ENCODE measurements around the gene DOCK1. TPM values are rescaled to one million over a fixed set of nuclear protein-coding genes. Genes with fewer than 3 reads are reported as not detected.

The DOCK1 gene
- polyA plus RNA-seq, 1 of the 3 experiments (the other 2 are of a cell fraction): 15.5 TPM

GRCh38 chr10:127039435-127039834 lies 134.2 kb downstream of the DOCK1 start:
- H3K4me3 ChIP-seq (ENCODE audit: low read depth in 2 of 2, low read length in 1 of 2): no peak overlapping the region
- WGBS (ENCODE audit: low lambda C conversion rate): 90% methylated on average over 8 of the region's 8 CpGs
- H3K9me3 ChIP-seq: no peaks in the 10 kb centered on the region
- DNase-seq: no peak
- TF ChIP-seq, protein P1, sequence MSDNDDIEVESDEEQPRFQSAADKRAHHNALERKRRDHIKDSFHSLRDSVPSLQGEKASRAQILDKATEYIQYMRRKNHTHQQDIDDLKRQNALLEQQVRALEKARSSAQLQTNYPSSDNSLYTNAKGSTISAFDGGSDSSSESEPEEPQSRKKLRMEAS (IDR thresholded peaks at IDR 0.05; ENCODE audit: low read depth): no peak
- TF ChIP-seq TCF12 (IDR thresholded peaks at IDR 0.05) (no peak), CHD2 (IDR thresholded peaks at IDR 0.05; ENCODE audit: low read length, partially characterized antibody) (no peak), YY1 (IDR thresholded peaks at IDR 0.05; ENCODE audit: low read depth) (no peak), POLR2AphosphoS5 (IDR thresholded peaks at IDR 0.05; ENCODE audit: low read depth, low read length) (no peak), NRF1 (IDR thresholded peaks at IDR 0.05; ENCODE audit: low read depth, low read length) (no peak), MXI1 (IDR thresholded peaks at IDR 0.05; ENCODE audit: low read depth, low read length) (no peak)
- CTCF ChIA-PET: no interaction called here
- H3K4me1 ChIP-seq (ENCODE audit: control insufficient read depth in 1 of 2, insufficient read depth in 2 of 2, low read depth in 1 of 2, low read length in 1 of 2): peaks cover 0 to 1% of the 10 kb centered on the region in 2 experiments; a peak in 1 of 4 replicates
- no peak overlapping the region for H2AFZ ChIP-seq (ENCODE audit: low read depth)
- H3K9me2 ChIP-seq: no peaks in the 10 kb centered on the region
- peaks cover 46 to 69% of the 10 kb centered on the region in 2 experiments for H3K36me3 ChIP-seq (replicated peaks in 1 of 2; ENCODE audit: control insufficient read depth in 1 of 2, insufficient read depth in 2 of 2, low read length in 1 of 2)
- H3F3A ChIP-seq (replicated peaks; ENCODE audit: insufficient read depth): peaks cover 4% of the 10 kb centered on the region
- no peaks in the 10 kb centered on the region for H3K27me3 ChIP-seq (ENCODE audit: insufficient read depth)
- H3K9ac ChIP-seq: no peak overlapping the region
- no peak overlapping the region for H3K27ac ChIP-seq (ENCODE audit: low read depth in 2 of 2, low read length in 1 of 2)
- H3K79me2 ChIP-seq (ENCODE audit: insufficient read depth): no peaks in the 10 kb centered on the region
- POLR2A ChIA-PET: no interaction called here
- no peak overlapping the region for H3K4me2 ChIP-seq
- no peaks in the 10 kb centered on the region for H4K20me1 ChIP-seq (ENCODE audit: insufficient read depth)

DNA sequence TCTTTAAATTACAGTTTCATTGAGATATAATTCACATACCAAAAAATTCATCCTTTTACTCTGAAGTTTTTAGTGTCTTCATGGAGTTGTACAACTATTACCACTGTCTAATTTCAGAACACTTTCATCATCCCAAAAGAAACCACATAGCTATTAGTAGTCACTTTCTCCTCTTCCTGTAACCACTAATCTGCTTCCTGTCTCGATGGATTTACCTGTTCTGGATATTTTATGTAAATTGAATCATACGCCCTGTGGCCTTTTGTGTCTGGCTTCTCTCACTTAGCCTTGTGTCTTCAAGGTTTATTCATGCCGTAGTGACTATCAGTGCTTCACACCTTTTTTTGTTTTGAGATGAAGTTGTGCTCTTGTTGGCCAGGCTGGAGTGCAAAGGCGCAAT lies 135.5 kb downstream of the DOCK1 start:
- CTCF ChIA-PET: no interaction called here
- Histone ChIP-seq H3K9ac (no peak overlapping the region), H2AFZ (ENCODE audit: low read depth) (no peak overlapping the region)

More for the DNA sequence above, 135.5 kb downstream of the DOCK1 start:
- Histone ChIP-seq H4K20me1 (ENCODE audit: insufficient read depth) (no peaks in the 10 kb centered on the region), H3K9me2 (no peaks in the 10 kb centered on the region), H3K4me3 (ENCODE audit: low read depth in 2 of 2, low read length in 1 of 2) (no peak overlapping the region), H3K36me3 (replicated peaks in 1 of 2; ENCODE audit: control insufficient read depth in 1 of 2, insufficient read depth in 2 of 2, low read length in 1 of 2) (peaks cover 47 to 65% of the 10 kb centered on the region in 2 experiments), H3K79me2 (ENCODE audit: insufficient read depth) (no peaks in the 10 kb centered on the region), H3K9me3 (no peaks in the 10 kb centered on the region), H3K27me3 (ENCODE audit: insufficient read depth) (no peaks in the 10 kb centered on the region), H3K4me2 (no peak overlapping the region), H3F3A (replicated peaks; ENCODE audit: insufficient read depth) (peaks cover 4% of the 10 kb centered on the region), H3K27ac (ENCODE audit: low read depth in 2 of 2, low read length in 1 of 2) (no peak overlapping the region), H3K4me1 (ENCODE audit: control insufficient read depth in 1 of 2, insufficient read depth in 2 of 2, low read depth in 1 of 2, low read length in 1 of 2) (no peaks in the 10 kb centered on the region)
- POLR2A ChIA-PET: no interaction called here
- TF ChIP-seq, protein P1 (IDR thresholded peaks at IDR 0.05; ENCODE audit: low read depth): no peak
- TF ChIP-seq ZBTB33 (IDR thresholded peaks at IDR 0.05; ENCODE audit: borderline replicate concordance, low read depth) (no peak), TCF12 (IDR thresholded peaks at IDR 0.05) (no peak), JUND (IDR thresholded peaks at IDR 0.05) (no peak), FOXJ3 (CRISPR knock-in tag; IDR thresholded peaks at IDR 0.05) (no peak), RCOR1 (IDR thresholded peaks at IDR 0.05; ENCODE audit: low read length) (no peak), EZH2phosphoT487 (IDR thresholded peaks at IDR 0.05; ENCODE audit: borderline replicate concordance, low read depth) (no peak), TAF1 (IDR thresholded peaks at IDR 0.05; ENCODE audit: borderline replicate concordance, low read depth, low read length) (no peak), GATA2 (CRISPR knock-in tag; IDR thresholded peaks at IDR 0.05) (no peak), GABPA (IDR thresholded peaks at IDR 0.05; ENCODE audit: low read depth) (no peak), NRF1 (IDR thresholded peaks at IDR 0.05; ENCODE audit: low read depth, low read length) (no peak), USF1 (IDR thresholded peaks at IDR 0.05; ENCODE audit: borderline replicate concordance, low read depth) (no peak), USF2 (IDR thresholded peaks at IDR 0.05; ENCODE audit: borderline replicate concordance, low read depth, low read length) (no peak), NFIC (IDR thresholded peaks at IDR 0.05; ENCODE audit: borderline replicate concordance) (no peak), MEF2A (IDR thresholded peaks at IDR 0.05; ENCODE audit: borderline replicate concordance, low read depth) (no peak), FOXM1 (IDR thresholded peaks at IDR 0.05; ENCODE audit: low read depth) (no peak), FOSL2 (IDR thresholded peaks at IDR 0.05; ENCODE audit: borderline replicate concordance, low read depth) (no peak), RXRA (IDR thresholded peaks at IDR 0.05; ENCODE audit: borderline replicate concordance, low read depth) (no peak), SMC3 (IDR thresholded peaks at IDR 0.05; ENCODE audit: low read depth, low read length) (no peak)
- TF ChIP-seq, protein P2, sequence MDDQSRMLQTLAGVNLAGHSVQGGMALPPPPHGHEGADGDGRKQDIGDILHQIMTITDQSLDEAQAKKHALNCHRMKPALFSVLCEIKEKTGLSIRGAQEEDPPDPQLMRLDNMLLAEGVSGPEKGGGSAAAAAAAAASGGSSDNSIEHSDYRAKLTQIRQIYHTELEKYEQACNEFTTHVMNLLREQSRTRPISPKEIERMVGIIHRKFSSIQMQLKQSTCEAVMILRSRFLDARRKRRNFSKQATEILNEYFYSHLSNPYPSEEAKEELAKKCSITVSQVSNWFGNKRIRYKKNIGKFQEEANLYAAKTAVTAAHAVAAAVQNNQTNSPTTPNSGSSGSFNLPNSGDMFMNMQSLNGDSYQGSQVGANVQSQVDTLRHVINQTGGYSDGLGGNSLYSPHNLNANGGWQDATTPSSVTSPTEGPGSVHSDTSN (IDR thresholded peaks at IDR 0.05): no peak
- DNase-seq: no peak
- 98% methylated on average over 4 of the region's 4 CpGs for WGBS (ENCODE audit: low lambda C conversion rate)

Data from SK-N-SH (cell line).